Measurements from ENCODE around the gene GUCY1A1. TPM values are rescaled to one million over a fixed set of nuclear protein-coding genes. Genes with fewer than 3 reads are reported as not detected.

Gene GUCY1A1
- total RNA-seq, 1 donor from 2014 or later: 0.44 TPM

DNA sequence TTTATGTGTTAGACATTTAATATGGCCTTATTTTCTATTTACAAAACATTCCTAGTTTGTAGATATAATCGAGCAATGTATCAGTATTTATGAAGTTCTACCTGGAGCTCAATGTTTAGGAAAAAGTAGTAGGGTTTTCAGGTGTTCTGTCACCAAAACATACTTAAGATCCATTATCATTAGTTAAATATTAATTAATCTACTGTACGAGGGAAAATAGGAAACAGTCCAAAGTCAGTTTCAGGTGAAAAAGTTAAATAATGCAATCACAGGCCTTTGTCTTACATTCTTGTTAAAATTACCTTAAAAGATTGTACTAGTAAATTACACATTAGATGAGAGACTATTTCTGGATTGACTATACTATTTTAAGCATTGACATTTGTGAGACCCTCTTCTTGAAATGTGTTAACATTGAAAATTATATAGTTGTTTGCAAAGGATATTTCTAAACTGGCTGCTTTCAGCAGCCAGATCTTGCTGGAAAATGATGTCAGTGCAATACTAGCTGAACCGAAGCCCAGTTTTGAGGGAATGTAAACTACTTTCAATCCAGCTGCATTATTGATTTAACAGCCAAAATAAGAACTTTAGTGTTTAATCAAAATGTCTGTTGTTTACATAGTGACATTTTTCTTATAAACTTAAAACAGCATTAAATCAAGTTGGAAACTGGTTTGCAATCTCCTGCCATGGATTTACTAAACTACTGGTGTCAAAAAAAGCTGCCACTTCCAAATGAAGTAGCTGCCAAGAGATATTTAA, 111.5 kb downstream of the GUCY1A1 start:
- TF ChIP-seq CTCF (conservative IDR thresholded peaks at IDR 0.05): no peak
- Mint-ChIP-seq H3K4me3 (no peak overlapping the region), H3K27ac (ENCODE audit: unreplicated experiment) (no peak overlapping the region), H3K4me1 (no peaks in the 10 kb centered on the region), H3K36me3 (ENCODE audit: low read depth) (peaks cover 4% of the 10 kb centered on the region), H3K9me3 (no peaks in the 10 kb centered on the region), H3K27me3 (ENCODE audit: low read depth) (no peaks in the 10 kb centered on the region)
- no peak for DNase-seq (ENCODE audit: low read depth, low spot score)

DNA sequence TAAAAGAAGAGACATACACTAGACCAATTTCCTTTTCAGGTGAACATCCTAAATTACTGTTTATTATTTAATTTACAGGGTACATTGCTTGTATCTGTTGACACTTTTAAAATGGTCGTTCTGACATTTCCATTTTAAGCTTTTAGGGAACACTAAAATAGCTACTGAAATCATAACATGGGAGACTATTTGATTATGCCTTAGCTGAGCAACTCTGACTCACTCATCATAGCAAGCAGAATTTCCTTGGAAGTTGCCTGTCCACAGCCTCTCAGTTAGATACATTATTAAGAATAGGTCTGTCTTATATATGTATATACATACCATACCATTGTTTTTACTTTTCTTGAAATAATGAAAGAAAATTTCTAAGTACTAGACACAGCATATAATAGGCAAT, 114.1 kb downstream of the GUCY1A1 start:
- Mint-ChIP-seq H3K9me3 (no peaks in the 10 kb centered on the region), H3K4me3 (no peak overlapping the region), H3K4me1 (no peaks in the 10 kb centered on the region), H3K27ac (ENCODE audit: unreplicated experiment) (no peak overlapping the region), H3K27me3 (ENCODE audit: low read depth) (no peaks in the 10 kb centered on the region), H3K36me3 (ENCODE audit: low read depth) (peaks cover 2% of the 10 kb centered on the region)
- DNase-seq (ENCODE audit: low read depth, low spot score): no peak
- TF ChIP-seq CTCF (conservative IDR thresholded peaks at IDR 0.05): no peak

- TF ChIP-seq CTCF (conservative IDR thresholded peaks at IDR 0.05): no peak
- Mint-ChIP-seq H3K4me3 (no peak overlapping the region), H3K9me3 (no peaks in the 10 kb centered on the region), H3K27me3 (ENCODE audit: low read depth) (no peaks in the 10 kb centered on the region), H3K27ac (ENCODE audit: unreplicated experiment) (no peak overlapping the region), H3K36me3 (ENCODE audit: low read depth) (peaks cover 2% of the 10 kb centered on the region), H3K4me1 (no peaks in the 10 kb centered on the region)
- DNase-seq (ENCODE audit: low read depth, low spot score): no peak
Measured at GRCh38 chr4:155781249-155781831, 114.7 kb downstream of the GUCY1A1 start.

Other genes starting within 250 kb of the GUCY1A1 start
- gene GUCY1B1, start 92.2 kb downstream of the GUCY1A1 start, total RNA-seq: 6.1 and 6.7 TPM in 2 replicates
- gene ASIC5, start 199.4 kb downstream of the GUCY1A1 start, total RNA-seq: not detected in 2 replicates
- gene TDO2, start 236.8 kb downstream of the GUCY1A1 start, total RNA-seq: not detected in 2 replicates